MM.1S (cell line): Measurements from ENCODE around the gene PCF11.

ENCODE experiments used
- EZH2 ChIP-seq: fragments of 300-600 bp; sonication (generic); optimal IDR thresholded peaks from 2 replicates; pipeline ENCODE3; 2017; ENCODE audit warnings: low read depth, mild to moderate bottlenecking, antibody characterized with exemption, low read length, mixed read lengths
- TF ChIP-seq, protein P1 (sequence below): fragments of 300-600 bp; sonication (generic); IDR thresholded peaks from 2 replicates; pipeline ENCODE4 v1.5.1; 2016; ENCODE audit warnings: antibody characterized with exemption, low read length, mixed read lengths

DNA sequence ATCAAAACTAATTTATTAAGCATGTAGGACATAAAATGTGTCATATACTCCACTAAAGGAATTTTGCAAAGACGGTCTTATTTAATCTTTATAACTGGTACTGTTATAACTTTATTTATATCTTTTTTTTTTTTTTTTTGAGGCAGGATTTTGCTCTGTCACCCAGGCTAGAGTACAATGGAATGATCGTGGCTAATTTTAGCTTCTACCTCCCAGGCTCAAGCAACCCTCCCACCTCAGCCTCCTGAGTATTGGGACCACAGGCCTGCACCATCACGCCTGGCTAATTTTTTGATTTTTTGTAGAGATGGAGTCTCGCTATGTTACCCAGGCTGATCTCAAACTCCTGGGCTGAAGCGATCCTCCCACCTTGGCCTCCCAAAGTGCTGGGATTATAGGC lies 31.4 kb upstream of the PCF11 start:
- TF ChIP-seq, protein P1, sequence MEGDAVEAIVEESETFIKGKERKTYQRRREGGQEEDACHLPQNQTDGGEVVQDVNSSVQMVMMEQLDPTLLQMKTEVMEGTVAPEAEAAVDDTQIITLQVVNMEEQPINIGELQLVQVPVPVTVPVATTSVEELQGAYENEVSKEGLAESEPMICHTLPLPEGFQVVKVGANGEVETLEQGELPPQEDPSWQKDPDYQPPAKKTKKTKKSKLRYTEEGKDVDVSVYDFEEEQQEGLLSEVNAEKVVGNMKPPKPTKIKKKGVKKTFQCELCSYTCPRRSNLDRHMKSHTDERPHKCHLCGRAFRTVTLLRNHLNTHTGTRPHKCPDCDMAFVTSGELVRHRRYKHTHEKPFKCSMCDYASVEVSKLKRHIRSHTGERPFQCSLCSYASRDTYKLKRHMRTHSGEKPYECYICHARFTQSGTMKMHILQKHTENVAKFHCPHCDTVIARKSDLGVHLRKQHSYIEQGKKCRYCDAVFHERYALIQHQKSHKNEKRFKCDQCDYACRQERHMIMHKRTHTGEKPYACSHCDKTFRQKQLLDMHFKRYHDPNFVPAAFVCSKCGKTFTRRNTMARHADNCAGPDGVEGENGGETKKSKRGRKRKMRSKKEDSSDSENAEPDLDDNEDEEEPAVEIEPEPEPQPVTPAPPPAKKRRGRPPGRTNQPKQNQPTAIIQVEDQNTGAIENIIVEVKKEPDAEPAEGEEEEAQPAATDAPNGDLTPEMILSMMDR: no peak
- TF ChIP-seq EZH2: no peak
